Keratinocyte (primary cell): ENCODE data around the gene CIDEA.

ENCODE experiments used
- CTCF ChIP-seq, 3 experiments: IDR thresholded peaks in 1 of 3; conservative IDR thresholded peaks in 1 of 3; optimal IDR thresholded peaks in 1 of 3; 2 replicates in 2 of 3; 3 replicates in 1 of 3; pipeline versions ENCODE3 to v1.5.1; 2011; ENCODE audit warnings: low read length in 3 of 3, mild to moderate bottlenecking in 3 of 3, moderate library complexity in 2 of 3, control low read depth in 1 of 3, inconsistent platforms in 1 of 3; ENCODE audit not compliant: insufficient read depth in 2 of 3; ENCODE audit errors: extremely low read depth in 1 of 3
- EZH2 ChIP-seq: IDR thresholded peaks from one replicate; pipeline ENCODE4 v1.6.1; 2012; ENCODE audit warnings: inconsistent platforms, mild to moderate bottlenecking, low read length, moderate library complexity

- TF ChIP-seq CTCF (optimal IDR thresholded peaks at IDR 0.05 in 1 of 3, IDR thresholded peaks at IDR 0.05 in 1 of 3, conservative IDR thresholded peaks at IDR 0.05 in 1 of 3; ENCODE audit: extremely low read depth in 1 of 3, insufficient read depth in 2 of 3, low read length in 3 of 3) (no peak), EZH2 (no peak)
These were observed 6.2 kb upstream of the CIDEA start for GRCh38 chr18:12247946-12248345.
